ENCODE measurements around the gene KCNN4. TPM values are rescaled to one million over a fixed set of nuclear protein-coding genes. Genes with fewer than 3 reads are reported as not detected.

KCNN4 gene
- total and polyA plus RNA-seq, 2 of the 13 experiments (the other 11 are each of a cell fraction or from before 2014, with no cell fraction given) = 0.13 to 0.25 TPM

- TF ChIP-seq ZNF318 (CRISPR knock-in tag; IDR thresholded peaks at IDR 0.05) (no peak), TCF7 (IDR thresholded peaks at IDR 0.05; ENCODE audit: low read depth) (no peak), ZNF362 (CRISPR knock-in tag; IDR thresholded peaks at IDR 0.05; ENCODE audit: borderline replicate concordance) (no peak), NFIC (IDR thresholded peaks at IDR 0.05; ENCODE audit: low read length) (no peak), HNRNPH1 (optimal IDR thresholded peaks at IDR 0.05; ENCODE audit: low read depth, low read length) (no peak), SPEN (CRISPR knock-in tag; IDR thresholded peaks at IDR 0.05; ENCODE audit: low read depth) (no peak), PBX2 (CRISPR knock-in tag; IDR thresholded peaks at IDR 0.05) (no peak), THAP11 (CRISPR knock-in tag; IDR thresholded peaks at IDR 0.05) (peak; percentile 51), ZNF253 (CRISPR knock-in tag; IDR thresholded peaks at IDR 0.05; ENCODE audit: borderline replicate concordance) (no peak), YY1 (IDR thresholded peaks at IDR 0.05; ENCODE audit: insufficient read depth, insufficient replicate concordance, low read depth, low read length) (peak; percentile 58), RXRB (CRISPR knock-in tag; IDR thresholded peaks at IDR 0.05; ENCODE audit: borderline replicate concordance) (peak; percentile 50; the same call in 1 of the 2 replicates), ZNF563 (CRISPR knock-in tag; IDR thresholded peaks at IDR 0.05) (no peak), ZSCAN21 (CRISPR knock-in tag; IDR thresholded peaks at IDR 0.05; ENCODE audit: borderline replicate concordance) (no peak), KMT2A (CRISPR knock-in tag; IDR thresholded peaks at IDR 0.05) (no peak), NFRKB (IDR thresholded peaks at IDR 0.05) (no peak), TEAD3 (CRISPR knock-in tag; optimal IDR thresholded peaks at IDR 0.05; ENCODE audit: borderline replicate concordance) (peak; percentile 13), ELF3 (CRISPR knock-in tag; IDR thresholded peaks at IDR 0.05) (no peak), ZNF782 (CRISPR knock-in tag; IDR thresholded peaks at IDR 0.05; ENCODE audit: borderline replicate concordance) (no peak), KAT8 (CRISPR knock-in tag; IDR thresholded peaks at IDR 0.05) (0 out of 2 replicates have a peak, but pooled peaks have one; percentile 35), NFKBIZ (CRISPR knock-in tag; IDR thresholded peaks at IDR 0.05) (no peak)
Observed at GRCh38 chr19:43784981-43785808, 4.4 kb upstream of the KCNN4 start (continued).
